NCI-H526 (cell line): ENCODE measurements around the gene TAGLN3.

ENCODE experiments used
- DNase-seq, 2 experiments: peaks; one replicate each; lab custom pipeline; 2025; lab: John Stamatoyannopoulos, UW

Gene TAGLN3

DNA sequence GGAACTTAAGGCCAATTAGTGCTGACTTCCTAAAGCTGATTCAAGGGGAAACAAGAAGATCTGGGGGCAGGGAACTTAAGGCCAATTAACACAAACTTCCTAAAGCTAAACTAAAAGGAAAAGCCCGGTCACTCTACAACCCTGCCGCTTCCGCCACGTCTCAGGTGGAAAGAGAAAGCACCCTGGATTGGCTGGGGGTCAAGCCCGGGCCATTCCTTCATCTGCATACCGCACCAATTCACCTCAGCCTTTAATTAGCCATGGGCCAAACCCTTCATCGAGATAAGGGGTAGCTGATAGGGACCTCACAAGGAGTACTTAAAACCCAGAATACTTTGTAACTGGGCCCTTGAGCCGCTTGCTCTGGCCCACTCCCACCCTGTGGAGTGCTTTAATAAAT is 50.2 kb downstream of the TAGLN3 start:
- DNase-seq, result no peak

GRCh38 chr3:112053229-112053628 is 54.5 kb downstream of the TAGLN3 start:
- DNase-seq, result no peak

GRCh38 chr3:112056451-112056929 is 57.8 kb downstream of the TAGLN3 start:
- no peak for DNase-seq

GRCh38 chr3:112059497-112059896 is 60.8 kb downstream of the TAGLN3 start:
- DNase-seq, result no peak

DNA sequence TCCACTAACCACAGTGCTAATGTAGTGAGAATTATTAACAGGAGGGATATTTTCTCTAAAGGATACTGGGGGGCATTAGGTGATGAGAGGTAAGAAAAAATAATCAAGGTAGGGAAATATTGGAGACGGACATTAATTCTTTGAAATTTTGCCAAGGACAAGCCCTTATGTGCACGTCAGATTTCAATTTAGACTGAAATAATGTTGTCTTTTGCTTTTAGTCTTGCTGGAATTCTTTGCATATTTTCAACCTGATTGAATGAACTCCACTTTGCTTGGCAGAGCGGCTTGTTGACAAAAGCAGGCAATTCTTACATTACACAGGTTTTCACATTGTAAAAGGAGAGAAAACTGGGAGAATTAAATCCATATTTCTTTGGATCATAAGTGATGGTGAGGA is 62.4 kb downstream of the TAGLN3 start:
- DNase-seq, result no peak
